HFFc6 (cell line): Measurements from ENCODE around the gene SELENOF. TPM values are rescaled to one million over a fixed set of nuclear protein-coding genes. Genes with fewer than 3 reads are reported as not detected.

Experiments used
- DNase-seq: peaks from one replicate; pipeline ENCODE4 v3.0.0-alpha.2; 2018
- H3K27ac Mint-ChIP-seq: 2 replicates; pipeline ENCODE4 v1.8.0; 2020; ENCODE audit warnings: mild to moderate bottlenecking, mixed read lengths
- H3K27me3 Mint-ChIP-seq: 2 replicates; pipeline ENCODE4 v1.8.0; 2021; ENCODE audit warnings: mild to moderate bottlenecking, moderate library complexity, mixed read lengths; ENCODE audit not compliant: insufficient read depth
- H3K36me3 Mint-ChIP-seq: 2 replicates; pipeline ENCODE4 v1.8.0; 2021; ENCODE audit warnings: low read depth, mixed read lengths
- H3K4me1 Mint-ChIP-seq: 2 replicates; pipeline ENCODE4 v1.8.0; 2020; ENCODE audit warnings: low read depth, mixed read lengths
- H3K4me3 Mint-ChIP-seq: 2 replicates; pipeline ENCODE4 v1.8.0; 2020; ENCODE audit warnings: mild to moderate bottlenecking, moderate library complexity, mixed read lengths
- H3K9me3 Mint-ChIP-seq: 2 replicates; pipeline ENCODE4 v1.8.0; 2020; ENCODE audit warnings: mild to moderate bottlenecking, mixed read lengths
- CTCF ChIP-seq: fragments of 200-600 bp; sonication (generic); IDR thresholded peaks from 2 replicates; pipeline ENCODE4 v1.5.0; 2021; ENCODE audit warnings: antibody characterized with exemption, mild to moderate bottlenecking
- long read RNA-seq: library from polyadenylated mRNA; unstranded; transcript quantifications from one replicate; pipeline ENCODE4 v2.0.0, GENCODE V29; 2019
- total RNA-seq, 6 experiments: library from RNA; stranded (reverse); fragmentation: NEBNext Ultra II Directional; extraction: Animal tissue kit (Norgen Biotek cat#: 25700); gene quantifications; 2 replicates in 1 of 6; 3 replicates in 5 of 6; pipeline ENCODE4 v1.2.3, GENCODE V29; 2021

Gene SELENOF
- total RNA-seq = 100 to 1,000 TPM; 251 to 322 (median 278) TPM
- long read RNA-seq, transcript SELENOF-201 (5 exons, 1,781 nt) = major isoform, 302 of 367 reads
- long read RNA-seq, transcript SELENOF-202 (4 exons, 1,220 nt) = minor isoform, 32 of 367 reads
- long read RNA-seq, partial matches to known transcripts = 7 of 367 reads
- long read RNA-seq, other reads (novel, unspliced or antisense) = 24 of 367 reads

- peak; percentile 100 for DNase-seq
- Mint-ChIP-seq H3K9me3 (no peaks in the 10 kb centered on the region), H3K36me3 (peaks cover 19% of the 10 kb centered on the region), H3K27me3 (peaks cover 2% of the 10 kb centered on the region; the same call in 1 of the 2 replicates), H3K4me1 (peaks cover 31% of the 10 kb centered on the region), H3K4me3 (no peak within 1 kb of the TSS), H3K27ac (no peak within 1 kb of the TSS)
- TF ChIP-seq CTCF = no peak
These were observed at the start of gene SELENOF for GRCh38 chr1:86913896-86914600. SELENOF (minus strand) TSS chr1:86914126; CDS start chr1:86914111, 15 bp downstream.

GRCh38 chr1:86960548-86960947 lies 46.6 kb upstream of the SELENOF start:
- no peak for TF ChIP-seq CTCF
- Mint-ChIP-seq H3K27ac (no peak overlapping the region), H3K27me3 (no peaks in the 10 kb centered on the region; the same call in 1 of the 2 replicates), H3K36me3 (peaks cover 3% of the 10 kb centered on the region; the same call in 1 of the 2 replicates), H3K4me1 (no peaks in the 10 kb centered on the region; the same call in 1 of the 2 replicates), H3K4me3 (no peak overlapping the region), H3K9me3 (no peaks in the 10 kb centered on the region)
- DNase-seq = no peak

GRCh38 chr1:86957221-86957620 lies 43.3 kb upstream of the SELENOF start:
- H3K27me3 Mint-ChIP-seq = no peaks in the 10 kb centered on the region
- peaks cover 3% of the 10 kb centered on the region; the same call in 1 of the 2 replicates for H3K36me3 Mint-ChIP-seq
- TF ChIP-seq CTCF = no peak
- DNase-seq = no peak
- H3K4me3 Mint-ChIP-seq = no peak overlapping the region
- H3K27ac Mint-ChIP-seq = no peak overlapping the region
- H3K9me3 Mint-ChIP-seq = no peaks in the 10 kb centered on the region
- H3K4me1 Mint-ChIP-seq = no peaks in the 10 kb centered on the region

- Mint-ChIP-seq H3K27ac (no peak overlapping the region), H3K9me3 (no peaks in the 10 kb centered on the region)
- no peak for TF ChIP-seq CTCF
These were observed 42.3 kb upstream of the SELENOF start for GRCh38 chr1:86956221-86956620.

GRCh38 chr1:86955678-86956077 lies 41.8 kb upstream of the SELENOF start:
- Mint-ChIP-seq H3K27me3 (no peaks in the 10 kb centered on the region), H3K4me3 (no peak overlapping the region), H3K36me3 (peaks cover 3% of the 10 kb centered on the region; the same call in 1 of the 2 replicates), H3K27ac (no peak overlapping the region), H3K9me3 (no peaks in the 10 kb centered on the region), H3K4me1 (peaks cover 9% of the 10 kb centered on the region)
- no peak for DNase-seq
- no peak for TF ChIP-seq CTCF

More at GRCh38 chr1:86956221-86956620, 42.3 kb upstream of the SELENOF start:
- DNase-seq = no peak
- no peaks in the 10 kb centered on the region for H3K27me3 Mint-ChIP-seq
- no peak overlapping the region for H3K4me3 Mint-ChIP-seq
- peaks cover 7% of the 10 kb centered on the region for H3K4me1 Mint-ChIP-seq
- peaks cover 3% of the 10 kb centered on the region; the same call in 1 of the 2 replicates for H3K36me3 Mint-ChIP-seq
